SU-DHL-6 (cell line): ENCODE measurements around the gene TRPM2.

ENCODE experiments used
- H2AFZ ChIP-seq: fragments of 200-600 bp; sonication (generic); 2 replicates; pipeline ENCODE4 v1.6.1; 2014; ENCODE audit warnings: low read depth, mild to moderate bottlenecking, moderate library complexity, mixed read lengths, antibody characterized with exemption, low read length; ENCODE audit not compliant: severe bottlenecking
- H3F3A ChIP-seq: fragments of 200-600 bp; shearing (Covaris generic); 2 replicates; pipeline ENCODE4 v1.6.0; 2016; ENCODE audit warnings: antibody characterized with exemption, mild to moderate bottlenecking; ENCODE audit not compliant: insufficient read depth
- H3K27ac ChIP-seq: fragments of 200-600 bp; sonication (generic); 2 replicates; pipeline ENCODE4 v1.5.1; 2016; ENCODE audit warnings: low read depth, mild to moderate bottlenecking, low read length, moderate library complexity, mixed read lengths
- H3K27me3 ChIP-seq: fragments of 200-600 bp; sonication (generic), shearing (Covaris generic); 2 replicates; pipeline ENCODE4 v1.6.0; 2014; ENCODE audit warnings: mild to moderate bottlenecking, low read length
- H3K36me3 ChIP-seq: fragments of 200-600 bp; sonication (generic); 2 replicates; pipeline ENCODE4 v1.6.1; 2014; ENCODE audit warnings: mild to moderate bottlenecking, low read length, mixed read lengths
- H3K4me2 ChIP-seq: fragments of 300-600, 200-600 bp; shearing (Covaris generic), sonication (generic); 2 replicates; pipeline ENCODE4 v1.6.0; 2014; ENCODE audit warnings: low read length, low read depth, mild to moderate bottlenecking; ENCODE audit not compliant: poor library complexity, severe bottlenecking
- H3K4me3 ChIP-seq: fragments of 200-600 bp; sonication (generic); 2 replicates; pipeline ENCODE4 v1.5.1; 2014; ENCODE audit warnings: antibody characterized with exemption, low read length, mild to moderate bottlenecking, mixed read lengths; ENCODE audit not compliant: insufficient read depth, poor library complexity, severe bottlenecking
- H3K79me2 ChIP-seq: fragments of 200-600 bp; sonication (generic); 2 replicates; pipeline ENCODE4 v1.6.1; 2014; ENCODE audit warnings: mild to moderate bottlenecking, low read length, moderate library complexity; ENCODE audit not compliant: insufficient read depth
- H3K9ac ChIP-seq: fragments of 200-600 bp; sonication (generic); 2 replicates; pipeline ENCODE4 v1.7.0; 2014; ENCODE audit warnings: mild to moderate bottlenecking, low read length
- H3K9me2 ChIP-seq: fragments of 200-600 bp; sonication (generic); replicated peaks from 2 replicates; pipeline ENCODE4 v1.6.1; 2014; ENCODE audit warnings: low read length; ENCODE audit not compliant: insufficient read depth
- H3K9me3 ChIP-seq: fragments of 200-600 bp; sonication (generic); 2 replicates; pipeline ENCODE4 v1.6.1; 2014; ENCODE audit warnings: low read length, mixed read lengths; ENCODE audit not compliant: insufficient read depth
- H4K20me1 ChIP-seq: fragments of 200-600 bp; sonication (generic); 2 replicates; pipeline ENCODE4 v1.6.1; 2014; ENCODE audit warnings: low read depth, mild to moderate bottlenecking, antibody characterized with exemption, low read length, moderate library complexity, mixed read lengths
- EZH2phosphoT487 ChIP-seq: fragments of 200-600 bp; sonication (generic), shearing (Covaris generic); conservative IDR thresholded peaks from 2 replicates; pipeline ENCODE4 v1.6.1; 2018; ENCODE audit warnings: mild to moderate bottlenecking, antibody characterized with exemption, low read length, moderate library complexity, mixed read lengths
- TF ChIP-seq, protein P1 (sequence below): fragments of 200-600 bp; sonication (generic); IDR thresholded peaks from one replicate; pipeline ENCODE4 v1.5.1; 2017; ENCODE audit warnings: antibody characterized with exemption, mild to moderate bottlenecking, low read length, moderate library complexity; ENCODE audit not compliant: insufficient read depth, poor library complexity, severe bottlenecking

The TRPM2 gene

DNA sequence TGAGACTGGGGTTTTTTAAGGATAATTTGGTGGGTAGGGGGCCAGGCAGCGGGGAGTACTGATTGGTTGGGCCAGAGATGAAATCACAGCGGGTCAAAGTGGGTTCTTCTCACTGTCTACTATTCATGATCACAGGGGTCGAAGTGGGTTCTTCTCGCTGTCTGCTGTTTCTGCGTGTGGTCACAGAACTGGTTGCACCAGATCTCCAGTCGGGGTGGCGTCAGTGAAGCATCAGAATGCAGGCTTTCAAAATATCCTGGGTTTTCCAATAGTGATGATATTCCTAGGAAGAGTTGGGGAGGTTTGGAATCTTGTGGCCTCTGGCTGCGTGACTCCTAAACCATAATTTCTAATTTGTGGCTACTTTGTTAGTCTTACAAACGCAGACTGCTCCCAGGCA, 45.1 kb downstream of the TRPM2 start:
- no peak for TF ChIP-seq EZH2phosphoT487
- TF ChIP-seq, protein P1, sequence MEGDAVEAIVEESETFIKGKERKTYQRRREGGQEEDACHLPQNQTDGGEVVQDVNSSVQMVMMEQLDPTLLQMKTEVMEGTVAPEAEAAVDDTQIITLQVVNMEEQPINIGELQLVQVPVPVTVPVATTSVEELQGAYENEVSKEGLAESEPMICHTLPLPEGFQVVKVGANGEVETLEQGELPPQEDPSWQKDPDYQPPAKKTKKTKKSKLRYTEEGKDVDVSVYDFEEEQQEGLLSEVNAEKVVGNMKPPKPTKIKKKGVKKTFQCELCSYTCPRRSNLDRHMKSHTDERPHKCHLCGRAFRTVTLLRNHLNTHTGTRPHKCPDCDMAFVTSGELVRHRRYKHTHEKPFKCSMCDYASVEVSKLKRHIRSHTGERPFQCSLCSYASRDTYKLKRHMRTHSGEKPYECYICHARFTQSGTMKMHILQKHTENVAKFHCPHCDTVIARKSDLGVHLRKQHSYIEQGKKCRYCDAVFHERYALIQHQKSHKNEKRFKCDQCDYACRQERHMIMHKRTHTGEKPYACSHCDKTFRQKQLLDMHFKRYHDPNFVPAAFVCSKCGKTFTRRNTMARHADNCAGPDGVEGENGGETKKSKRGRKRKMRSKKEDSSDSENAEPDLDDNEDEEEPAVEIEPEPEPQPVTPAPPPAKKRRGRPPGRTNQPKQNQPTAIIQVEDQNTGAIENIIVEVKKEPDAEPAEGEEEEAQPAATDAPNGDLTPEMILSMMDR, result no peak
- H2AFZ ChIP-seq, result no peak overlapping the region
- H3K79me2 ChIP-seq, result no peaks in the 10 kb centered on the region
- H3K27me3 ChIP-seq, result no peaks in the 10 kb centered on the region
- H3K36me3 ChIP-seq, result no peaks in the 10 kb centered on the region
- H3K27ac ChIP-seq, result no peak overlapping the region
- H3K4me2 ChIP-seq, result no peak overlapping the region
- no peaks in the 10 kb centered on the region for H3K9me2 ChIP-seq
- peaks cover 5% of the 10 kb centered on the region; the same call in 1 of the 2 replicates for H3K9me3 ChIP-seq
- H3K4me3 ChIP-seq, result no peak overlapping the region
- no peak overlapping the region for H3K9ac ChIP-seq
- 0 out of 2 replicates have a peak, but pooled peaks cover 2% of the 10 kb centered on the region for H3F3A ChIP-seq
- no peaks in the 10 kb centered on the region for H4K20me1 ChIP-seq

DNA sequence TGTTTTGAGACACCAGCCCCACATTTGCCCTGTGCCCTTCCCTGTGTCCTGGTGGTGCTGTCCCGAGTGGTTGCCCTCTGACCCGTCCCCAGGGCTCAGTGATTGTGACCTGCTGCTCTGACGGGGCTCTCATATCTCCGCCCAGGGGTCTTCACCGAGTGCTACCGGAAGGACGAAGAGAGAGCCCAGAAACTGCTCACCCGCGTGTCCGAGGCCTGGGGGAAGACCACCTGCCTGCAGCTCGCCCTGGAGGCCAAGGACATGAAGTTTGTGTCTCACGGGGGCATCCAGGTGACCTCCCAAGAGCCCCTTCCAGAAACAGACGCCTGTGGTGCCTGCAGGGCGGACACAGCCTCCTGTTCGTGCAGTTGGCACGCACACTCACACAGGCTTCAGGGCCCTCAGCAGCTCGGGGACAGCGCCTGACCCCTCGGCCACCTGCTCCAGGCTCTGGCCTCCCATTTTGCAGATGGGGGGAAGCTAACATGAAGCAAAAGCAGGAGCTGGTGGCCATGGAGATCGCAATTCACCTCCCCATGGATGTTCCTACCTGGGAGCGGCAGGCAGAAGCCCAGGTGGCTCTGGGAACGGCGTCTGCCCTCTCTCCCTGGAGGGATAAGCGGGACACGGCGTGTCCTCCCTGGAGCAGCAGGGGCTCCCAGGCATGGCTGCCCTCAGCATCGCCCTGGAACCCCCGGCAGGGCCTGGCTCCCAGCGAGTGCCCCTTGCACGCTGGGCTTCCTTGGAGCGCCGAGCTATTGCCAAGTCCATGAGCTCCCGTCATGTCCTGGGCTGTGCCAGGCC, 45.9 kb downstream of the TRPM2 start:
- Histone ChIP-seq H2AFZ (no peak overlapping the region), H3K27me3 (no peaks in the 10 kb centered on the region), H3F3A (peaks cover 5% of the 10 kb centered on the region; the same call in 1 of the 2 replicates), H3K4me3 (no peak overlapping the region), H3K9ac (no peak overlapping the region), H3K27ac (no peak overlapping the region), H3K9me3 (peaks cover 12% of the 10 kb centered on the region; the same call in 1 of the 2 replicates), H3K79me2 (no peaks in the 10 kb centered on the region), H4K20me1 (no peaks in the 10 kb centered on the region), H3K4me2 (no peak overlapping the region), H3K36me3 (no peaks in the 10 kb centered on the region), H3K9me2 (no peaks in the 10 kb centered on the region)
- TF ChIP-seq, protein P1, result no peak
- no peak for TF ChIP-seq EZH2phosphoT487

DNA sequence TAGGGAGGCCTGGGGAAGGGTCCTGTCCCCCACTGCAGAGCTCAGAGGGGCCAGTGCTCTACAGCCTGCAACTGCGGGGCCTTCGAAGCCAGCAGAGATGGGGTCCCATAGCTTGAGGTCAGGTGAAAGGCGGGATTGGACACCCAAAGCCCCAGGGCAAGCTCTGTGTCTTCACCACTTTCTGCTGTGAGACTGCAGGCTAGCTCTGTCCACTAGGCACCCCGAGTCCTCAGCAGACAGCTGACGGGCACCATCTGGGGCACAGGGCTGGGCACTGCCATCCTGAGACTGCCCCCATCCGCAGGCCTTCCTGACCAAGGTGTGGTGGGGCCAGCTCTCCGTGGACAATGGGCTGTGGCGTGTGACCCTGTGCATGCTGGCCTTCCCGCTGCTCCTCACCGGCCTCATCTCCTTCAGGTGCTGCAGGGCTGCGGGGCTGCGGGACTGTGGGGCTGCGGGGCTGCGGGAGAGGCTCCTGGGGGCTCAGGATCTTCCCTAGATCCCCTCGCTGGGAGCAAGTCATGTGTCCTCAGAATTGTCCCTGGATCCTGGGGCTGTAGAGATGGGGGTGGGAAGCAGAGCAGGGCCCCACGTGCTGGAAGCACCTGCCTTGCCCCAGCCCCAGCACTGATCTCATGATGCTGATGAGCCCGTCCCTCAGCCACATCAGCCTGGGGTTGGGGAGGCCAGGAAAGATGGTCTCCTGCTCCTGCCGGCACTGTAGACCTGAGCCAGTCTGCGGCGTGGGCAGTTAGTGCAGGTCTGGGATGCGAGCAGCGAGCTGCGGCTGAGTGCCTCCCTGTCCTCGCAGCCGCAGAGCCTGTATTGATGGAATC, 46.8 kb downstream of the TRPM2 start:
- H3K9ac ChIP-seq, result no peak overlapping the region
- H3K27me3 ChIP-seq, result no peaks in the 10 kb centered on the region
- H3K9me2 ChIP-seq, result no peaks in the 10 kb centered on the region
- no peak overlapping the region for H3K4me2 ChIP-seq
- no peak for TF ChIP-seq EZH2phosphoT487
- H3K79me2 ChIP-seq, result no peaks in the 10 kb centered on the region
- H2AFZ ChIP-seq, result no peak overlapping the region
- H3K27ac ChIP-seq, result no peak overlapping the region
- H3K4me3 ChIP-seq, result no peak overlapping the region
- no peaks in the 10 kb centered on the region for H3K36me3 ChIP-seq
- peaks cover 5% of the 10 kb centered on the region; the same call in 1 of the 2 replicates for H3F3A ChIP-seq
- no peaks in the 10 kb centered on the region for H4K20me1 ChIP-seq
- peaks cover 12% of the 10 kb centered on the region; the same call in 1 of the 2 replicates for H3K9me3 ChIP-seq
